ENCODE results near the gene ARHGEF10L.

- no peak for TF ChIP-seq CTCF (conservative IDR thresholded peaks at IDR 0.05)
- TF ChIP-seq ZFX (IDR thresholded peaks at IDR 0.05): no peak
These were observed 85.2 kb downstream of the ARHGEF10L start for GRCh38 chr1:17624611-17625233.

Data from C4-2B (cell line).